ENCODE data around the gene MAPKBP1. TPM values are rescaled to one million over a fixed set of nuclear protein-coding genes. Genes with fewer than 3 reads are reported as not detected.

The MAPKBP1 gene
- polyA plus RNA-seq, 3 donors: 0.76 to 8.6 (median 1.1) TPM

DNA sequence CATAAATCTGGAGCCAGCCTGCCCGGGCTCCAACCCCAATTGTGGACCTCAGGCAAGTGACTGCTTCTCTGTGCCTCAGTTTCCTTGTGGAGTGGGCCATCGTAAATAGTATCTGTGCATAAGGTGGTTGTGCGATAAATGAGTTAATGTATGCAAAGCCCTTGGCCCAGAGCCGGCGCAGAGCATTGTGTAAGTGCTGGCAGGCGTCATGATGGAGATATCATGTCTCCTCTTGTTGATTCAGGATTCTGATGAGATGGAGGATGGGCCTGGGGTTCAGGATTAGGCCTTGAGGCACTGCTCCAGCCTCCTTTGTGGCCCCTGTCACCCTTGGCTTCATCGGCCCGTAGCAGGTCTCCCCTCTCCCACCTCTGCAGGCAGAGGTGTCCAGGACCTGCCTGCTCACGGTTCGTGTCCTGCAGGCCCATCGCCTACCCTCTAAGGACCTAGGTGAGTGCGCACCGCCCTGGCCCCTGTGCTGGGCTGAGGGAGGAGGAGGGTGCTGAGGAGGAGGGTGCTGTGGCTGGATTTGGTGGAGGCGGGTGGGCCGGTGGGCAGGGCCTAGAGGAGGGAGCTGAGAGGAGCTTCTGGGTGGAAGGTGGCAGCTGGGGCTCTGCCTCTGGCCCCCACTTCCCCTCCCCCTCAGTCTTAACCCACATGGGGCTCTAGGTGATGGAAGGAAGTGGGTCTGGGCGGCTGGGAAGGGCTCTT lies 65.7 kb downstream of the MAPKBP1 start:
- H3K27me3 ChIP-seq (ENCODE audit: control insufficient read depth in 2 of 2, insufficient read depth in 2 of 2, low read length in 2 of 2): no peaks in the 10 kb centered on the region
- no peaks in the 10 kb centered on the region for H3K79me2 ChIP-seq (ENCODE audit: insufficient read depth, low read length)
- Mint-ChIP-seq H3K27me3 (ENCODE audit: low read depth in 3 of 3) (peaks cover 0 to 2% (median 1%) of the 10 kb centered on the region in 3 donors), H3K4me3 (no peak overlapping the region), H3K4me1 (no peaks in the 10 kb centered on the region), H3K9me3 (no peaks in the 10 kb centered on the region), H3K27ac (no peak overlapping the region), H3K36me3 (peaks cover 50 to 70% of the 10 kb centered on the region in 2 donors)
- TF ChIP-seq, protein P1, sequence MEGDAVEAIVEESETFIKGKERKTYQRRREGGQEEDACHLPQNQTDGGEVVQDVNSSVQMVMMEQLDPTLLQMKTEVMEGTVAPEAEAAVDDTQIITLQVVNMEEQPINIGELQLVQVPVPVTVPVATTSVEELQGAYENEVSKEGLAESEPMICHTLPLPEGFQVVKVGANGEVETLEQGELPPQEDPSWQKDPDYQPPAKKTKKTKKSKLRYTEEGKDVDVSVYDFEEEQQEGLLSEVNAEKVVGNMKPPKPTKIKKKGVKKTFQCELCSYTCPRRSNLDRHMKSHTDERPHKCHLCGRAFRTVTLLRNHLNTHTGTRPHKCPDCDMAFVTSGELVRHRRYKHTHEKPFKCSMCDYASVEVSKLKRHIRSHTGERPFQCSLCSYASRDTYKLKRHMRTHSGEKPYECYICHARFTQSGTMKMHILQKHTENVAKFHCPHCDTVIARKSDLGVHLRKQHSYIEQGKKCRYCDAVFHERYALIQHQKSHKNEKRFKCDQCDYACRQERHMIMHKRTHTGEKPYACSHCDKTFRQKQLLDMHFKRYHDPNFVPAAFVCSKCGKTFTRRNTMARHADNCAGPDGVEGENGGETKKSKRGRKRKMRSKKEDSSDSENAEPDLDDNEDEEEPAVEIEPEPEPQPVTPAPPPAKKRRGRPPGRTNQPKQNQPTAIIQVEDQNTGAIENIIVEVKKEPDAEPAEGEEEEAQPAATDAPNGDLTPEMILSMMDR (IDR thresholded peaks at IDR 0.05): no peak
- H3K4me1 ChIP-seq (ENCODE audit: control insufficient read depth in 1 of 2, insufficient read depth in 2 of 2, low read length in 2 of 2): no peaks in the 10 kb centered on the region
- WGBS (ENCODE audit: insufficient coverage): 94% methylated on average over 8 of the region's 16 CpGs
- DNase-seq: no peak
- H4K20me1 ChIP-seq (ENCODE audit: insufficient read depth, low read length): peaks cover 16% of the 10 kb centered on the region
- no peak overlapping the region for H3K4me3 ChIP-seq (replicated peaks in 1 of 3; ENCODE audit: low read depth in 2 of 3, low read length in 3 of 3)
- H3K4me2 ChIP-seq (replicated peaks; ENCODE audit: extremely low read depth, low read length, poor library complexity, severe bottlenecking): no peak overlapping the region
- H3K9me3 ChIP-seq (replicated peaks in 1 of 2; ENCODE audit: control insufficient read depth in 1 of 2, insufficient read depth in 1 of 2, low read length in 2 of 2): no peaks in the 10 kb centered on the region
- no peak overlapping the region for H2AFZ ChIP-seq (ENCODE audit: insufficient read depth, low read depth, low read length, poor library complexity, severe bottlenecking)
- intact Hi-C loops (cut with micrococcal nuclease): no loop called here
- H3K27ac ChIP-seq (ENCODE audit: low read depth in 1 of 2, low read length in 2 of 2): no peak overlapping the region
- peaks cover 51 to 72% of the 10 kb centered on the region in 2 donors for H3K36me3 ChIP-seq (replicated peaks in 1 of 2; ENCODE audit: control insufficient read depth in 1 of 2, insufficient read depth in 2 of 2, low read length in 2 of 2)
- H3K9ac ChIP-seq (ENCODE audit: insufficient read depth, low read length, poor library complexity, severe bottlenecking): no peak overlapping the region

DNA sequence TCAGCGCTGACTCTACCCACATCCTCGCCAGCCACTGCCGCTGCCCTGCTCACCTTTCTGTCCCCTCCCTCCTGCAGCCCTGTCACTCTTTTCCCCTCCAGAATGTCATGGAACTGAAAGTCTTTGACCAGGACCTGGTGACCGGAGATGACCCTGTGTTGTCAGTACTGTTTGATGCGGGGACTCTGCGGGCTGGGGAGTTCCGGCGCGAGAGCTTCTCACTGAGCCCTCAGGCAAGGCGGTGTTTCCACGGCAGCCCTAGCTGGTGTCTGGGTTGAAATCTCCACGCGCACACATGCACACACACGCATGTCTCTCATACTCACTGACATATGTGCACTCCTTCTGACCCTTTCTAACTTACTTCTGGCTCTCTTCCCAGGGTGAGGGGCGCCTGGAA lies 66.4 kb downstream of the MAPKBP1 start:
- Histone ChIP-seq H3K4me1 (ENCODE audit: control insufficient read depth in 1 of 2, insufficient read depth in 2 of 2, low read length in 2 of 2) (no peaks in the 10 kb centered on the region), H3K4me2 (replicated peaks; ENCODE audit: extremely low read depth, low read length, poor library complexity, severe bottlenecking) (no peak overlapping the region), H3K27ac (ENCODE audit: low read depth in 1 of 2, low read length in 2 of 2) (no peak overlapping the region), H4K20me1 (ENCODE audit: insufficient read depth, low read length) (peaks cover 8% of the 10 kb centered on the region), H3K27me3 (ENCODE audit: control insufficient read depth in 2 of 2, insufficient read depth in 2 of 2, low read length in 2 of 2) (no peaks in the 10 kb centered on the region), H3K36me3 (replicated peaks in 1 of 2; ENCODE audit: control insufficient read depth in 1 of 2, insufficient read depth in 2 of 2, low read length in 2 of 2) (peaks cover 51 to 72% of the 10 kb centered on the region in 2 donors), H2AFZ (ENCODE audit: insufficient read depth, low read depth, low read length, poor library complexity, severe bottlenecking) (no peak overlapping the region), H3K79me2 (ENCODE audit: insufficient read depth, low read length) (no peaks in the 10 kb centered on the region), H3K9me3 (replicated peaks in 1 of 2; ENCODE audit: control insufficient read depth in 1 of 2, insufficient read depth in 1 of 2, low read length in 2 of 2) (no peaks in the 10 kb centered on the region), H3K9ac (ENCODE audit: insufficient read depth, low read length, poor library complexity, severe bottlenecking) (no peak overlapping the region), H3K4me3 (replicated peaks in 1 of 3; ENCODE audit: low read depth in 2 of 3, low read length in 3 of 3) (no peak overlapping the region)
- TF ChIP-seq, protein P1 (IDR thresholded peaks at IDR 0.05): no peak
- Mint-ChIP-seq H3K27me3 (ENCODE audit: low read depth in 3 of 3) (peaks cover 0 to 2% (median 1%) of the 10 kb centered on the region in 3 donors), H3K27ac (peak overlapping the region in 1 of 7 donors; percentile 60), H3K4me3 (no peak overlapping the region), H3K4me1 (no peaks in the 10 kb centered on the region), H3K9me3 (no peaks in the 10 kb centered on the region), H3K36me3 (peaks cover 48 to 70% of the 10 kb centered on the region in 2 donors)
- no peak for DNase-seq
- 94% methylated on average over 11 of the region's 15 CpGs for WGBS (ENCODE audit: insufficient coverage)
- intact Hi-C loops (cut with micrococcal nuclease): no loop called here

Measured in CD14-positive monocyte (primary cell).